ENCODE measurements around the gene ZFAND2A.
"Not testable (repeated sequence)": the region's sequence is repeated elsewhere in the genome, so short reads cannot be mapped to it uniquely, and the experiment has no call there.

ZFAND2A gene

DNA sequence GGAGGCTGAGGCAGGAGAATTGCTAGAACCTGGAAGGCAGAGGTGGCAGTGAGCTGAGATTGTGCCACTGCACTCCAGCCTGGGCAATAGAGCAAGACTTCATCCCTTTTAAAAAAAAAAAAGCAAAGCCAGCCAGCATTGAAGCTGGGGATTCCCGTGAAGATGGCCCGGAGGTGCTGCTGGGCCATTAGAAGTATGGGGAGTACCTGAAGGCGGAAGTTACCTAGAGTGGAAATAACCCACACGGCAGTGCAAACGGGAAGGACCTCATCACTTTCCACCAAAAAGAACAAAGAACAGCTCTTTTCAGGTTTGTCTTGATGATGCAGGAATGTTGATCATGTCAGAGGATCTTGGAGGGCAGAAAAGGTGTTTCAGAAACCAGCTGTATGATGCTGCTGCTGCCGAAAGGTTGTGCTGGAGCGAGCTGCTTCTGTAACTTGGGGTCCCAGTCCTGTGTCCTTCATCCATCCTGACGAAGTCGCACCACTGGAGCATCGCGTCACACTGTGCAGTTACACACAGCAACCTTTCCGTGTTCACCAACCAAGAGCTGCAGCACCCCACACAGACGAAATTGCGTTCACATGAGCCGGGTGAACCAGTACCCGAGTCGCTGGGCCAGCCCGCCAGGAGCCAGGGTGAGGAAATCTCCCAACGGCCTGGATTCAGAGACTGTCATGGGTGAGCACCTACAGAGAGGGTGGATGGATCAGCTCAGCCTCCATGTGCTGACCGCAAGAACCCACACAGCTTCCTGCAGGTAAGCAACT, 8.2 kb downstream of the ZFAND2A start:
- no peak for DNase-seq (ENCODE audit: low read depth)

DNA sequence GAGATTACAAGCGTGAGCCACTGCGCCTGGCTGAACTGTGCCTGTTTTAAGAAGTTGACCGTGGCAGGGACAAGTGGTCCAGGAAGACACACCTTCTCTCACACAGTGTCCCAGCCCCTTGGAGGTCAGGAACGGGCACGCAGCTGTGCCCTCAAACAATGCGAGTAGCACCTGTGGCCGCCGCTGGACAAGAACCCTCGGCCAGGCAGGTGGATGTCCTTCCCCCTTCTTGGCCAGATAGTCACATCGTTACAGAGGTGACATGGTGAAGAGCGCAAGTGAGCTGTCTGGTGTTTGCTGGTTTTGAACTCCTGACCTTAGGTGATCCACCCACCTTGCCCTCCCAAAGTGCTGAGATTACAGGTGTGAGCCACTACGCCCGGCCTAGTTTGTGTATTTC, 8.8 kb downstream of the ZFAND2A start:
- DNase-seq (ENCODE audit: low read depth) = no peak

DNA sequence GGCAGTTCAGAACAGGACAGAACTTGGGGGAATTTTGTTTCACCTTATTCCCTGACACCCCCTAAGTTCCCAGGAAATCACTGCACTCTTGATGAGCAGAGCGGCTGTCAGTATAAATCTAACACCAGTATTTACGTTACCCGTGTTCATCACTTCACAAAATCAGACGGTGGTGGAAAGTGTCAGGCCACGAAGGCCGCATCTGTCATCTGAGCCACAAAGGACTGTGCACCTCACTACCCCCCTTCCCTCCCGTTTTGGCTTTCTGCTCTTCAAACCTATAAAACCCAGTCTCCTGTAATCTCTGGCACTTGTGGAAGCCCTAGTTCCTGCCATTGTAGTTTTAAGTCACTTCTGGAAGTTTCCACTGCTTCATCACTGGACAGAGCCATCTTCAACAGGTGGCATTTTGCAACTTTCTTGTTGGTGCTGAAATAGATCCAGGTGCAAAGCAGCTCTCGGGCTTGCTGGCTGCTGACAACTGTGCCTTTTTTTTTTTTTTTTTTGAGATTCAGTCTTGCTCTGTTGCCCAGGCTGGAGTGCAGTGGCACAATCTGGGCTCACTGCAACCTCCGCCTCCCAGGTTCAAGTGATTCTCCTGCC, 9.5 kb downstream of the ZFAND2A start:
- no peak for DNase-seq (ENCODE audit: low read depth)

GRCh38 chr7:1149351-1149794, 10.6 kb downstream of the ZFAND2A start:
- DNase-seq (ENCODE audit: low read depth) = no peak

- DNase-seq (ENCODE audit: low read depth) = not testable (repeated sequence)
Observed at GRCh38 chr7:1147873-1148272, 12.1 kb downstream of the ZFAND2A start.

- no peak for DNase-seq (ENCODE audit: low read depth)
Observed at GRCh38 chr7:1144269-1144771, 15.7 kb downstream of the ZFAND2A start.

DNA sequence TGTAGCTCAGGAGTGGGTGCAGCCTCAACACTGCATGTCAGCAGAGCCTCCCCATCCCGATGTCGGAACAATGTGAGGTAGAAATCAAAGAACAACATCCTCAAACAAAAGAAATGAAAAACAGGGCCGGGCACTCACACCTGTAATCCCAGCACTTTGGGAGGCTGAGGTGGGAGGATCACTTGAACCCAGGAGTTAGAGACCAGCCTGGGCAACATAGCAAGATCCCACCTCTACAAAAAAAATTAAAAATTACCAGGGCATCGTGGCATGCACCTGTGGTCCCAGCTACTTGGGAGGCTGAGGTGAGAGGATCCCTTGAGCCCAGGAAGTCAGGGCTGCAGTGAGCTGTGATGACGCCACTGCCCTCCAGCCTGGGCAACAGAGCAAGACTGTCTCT, 17.0 kb downstream of the ZFAND2A start:
- DNase-seq (ENCODE audit: low read depth) = not testable (repeated sequence)

- no peak for DNase-seq (ENCODE audit: low read depth)
Observed at GRCh38 chr7:1142051-1142635, 17.9 kb downstream of the ZFAND2A start.

DNA sequence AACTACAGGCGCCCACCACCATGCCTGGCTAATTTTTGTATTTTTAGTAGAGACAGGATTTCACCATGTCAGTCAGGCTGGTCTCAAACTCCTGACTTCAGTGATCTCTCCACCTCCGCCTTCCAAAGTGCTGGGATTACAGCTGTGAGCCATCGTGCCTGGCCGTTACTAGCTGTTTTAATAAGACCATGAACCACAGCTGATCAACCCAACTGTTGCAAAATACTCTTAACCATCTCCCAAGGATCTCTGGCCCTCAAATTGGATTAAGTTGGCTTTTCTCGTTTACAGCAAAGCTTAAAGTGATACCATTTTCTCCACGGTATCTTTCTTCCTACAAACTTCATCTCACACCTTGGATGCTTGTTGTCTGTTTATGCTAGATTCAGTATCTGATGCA, 18.3 kb downstream of the ZFAND2A start:
- no peak for DNase-seq (ENCODE audit: low read depth)

DNA sequence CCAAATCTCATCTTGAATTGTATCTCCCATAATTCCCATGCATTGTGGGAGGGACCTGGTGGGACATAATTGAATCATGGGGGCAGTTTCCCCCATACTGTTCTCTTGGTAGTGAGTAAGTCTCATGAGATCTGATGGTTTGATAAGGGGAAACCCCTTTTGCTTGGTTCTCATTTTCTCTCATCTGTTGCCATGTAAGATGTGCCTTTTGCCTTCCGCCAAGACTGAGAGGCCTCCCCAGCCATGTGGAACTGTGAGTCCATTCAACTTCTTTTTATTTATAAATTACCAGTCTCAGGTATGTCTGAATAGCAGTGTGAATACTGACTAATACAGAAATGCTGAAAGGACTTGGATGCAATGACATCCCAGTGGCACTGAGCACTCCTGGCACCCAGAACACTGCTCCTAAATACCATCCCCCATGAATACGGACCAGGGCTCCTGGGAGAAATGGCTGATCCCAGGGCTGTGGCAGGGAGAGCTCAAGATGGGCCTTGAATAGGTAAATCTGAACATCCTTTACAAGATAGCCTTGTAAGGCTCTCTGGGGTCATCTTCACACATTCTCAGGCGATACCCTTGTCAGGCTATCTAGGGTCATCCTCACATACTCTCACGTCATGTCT, 19.4 kb downstream of the ZFAND2A start:
- DNase-seq (ENCODE audit: low read depth) = no peak

DNA sequence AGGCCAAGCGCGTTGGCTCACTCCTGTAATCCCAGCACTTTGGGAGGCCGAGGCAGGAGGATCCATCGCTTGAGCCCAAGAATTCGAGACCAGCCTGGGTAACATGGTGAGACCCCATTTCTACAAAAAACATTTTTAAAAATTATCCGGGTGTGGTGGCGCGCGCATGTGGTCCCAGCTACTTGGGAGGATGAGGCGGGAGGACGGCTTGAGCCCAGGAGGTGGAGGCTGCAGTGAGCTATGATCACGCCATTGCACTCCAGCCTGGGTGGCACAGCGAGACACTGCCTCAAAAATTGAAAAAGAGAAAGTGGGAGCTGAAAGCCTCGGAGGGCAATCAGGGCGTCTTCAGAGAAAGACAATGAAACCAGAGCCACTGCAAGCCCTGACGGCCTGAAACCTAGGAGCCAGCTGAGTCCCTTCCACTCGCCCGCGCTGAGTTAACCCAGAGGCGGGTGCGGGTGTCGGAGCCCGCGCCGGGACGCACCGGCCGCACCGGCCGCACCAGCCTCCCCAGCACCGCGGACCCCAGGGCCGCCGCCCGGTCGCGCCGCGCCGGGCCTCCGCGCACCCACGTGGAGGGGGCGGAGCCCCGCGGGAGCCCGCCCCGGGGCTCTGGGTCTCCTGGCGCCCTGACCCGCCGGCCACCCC, 22.4 kb downstream of the ZFAND2A start:
- DNase-seq (ENCODE audit: low read depth) = no peak

GRCh38 chr7:1136841-1137516, 23.0 kb downstream of the ZFAND2A start:
- no peak for DNase-seq (ENCODE audit: low read depth)

- no peak for DNase-seq (ENCODE audit: low read depth)
Observed at GRCh38 chr7:1134951-1135350, 25.0 kb downstream of the ZFAND2A start.

DNA sequence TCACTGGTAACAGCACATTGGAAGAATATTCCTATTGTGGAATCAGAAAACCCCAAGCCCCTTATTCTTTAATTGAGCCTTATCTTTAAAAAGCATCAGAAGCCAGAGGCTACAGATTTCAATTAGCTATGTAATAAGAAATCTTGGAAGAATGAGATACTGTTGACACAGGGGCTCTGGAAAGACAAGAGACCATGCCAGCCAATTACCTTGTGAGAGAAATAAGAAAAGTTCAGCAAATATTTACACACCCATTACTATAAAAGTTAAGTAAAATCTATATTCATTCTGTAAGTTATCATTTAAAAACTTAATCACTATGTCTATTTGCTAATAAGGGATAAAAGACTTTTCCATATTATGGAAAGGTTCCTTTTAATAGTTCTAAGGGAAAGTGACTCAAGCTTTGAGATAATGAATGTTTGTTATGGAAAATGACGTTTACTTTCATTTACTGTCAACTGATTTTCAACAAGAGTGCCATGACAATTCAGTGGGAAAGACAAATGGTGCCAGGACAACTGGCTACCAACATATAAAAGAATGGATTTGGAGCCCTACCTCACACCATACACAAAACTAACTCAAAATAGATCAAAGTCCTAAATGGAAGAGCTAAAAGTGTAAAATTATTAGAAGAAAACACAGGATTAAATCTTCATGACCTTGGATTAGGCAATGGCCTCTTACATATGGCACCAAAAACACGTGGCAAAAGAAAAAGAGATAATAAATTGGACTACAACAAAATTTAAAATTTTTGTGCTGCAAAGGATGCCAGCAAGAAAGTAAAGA, 28.3 kb downstream of the ZFAND2A start:
- no peak for DNase-seq (ENCODE audit: low read depth)

DNA sequence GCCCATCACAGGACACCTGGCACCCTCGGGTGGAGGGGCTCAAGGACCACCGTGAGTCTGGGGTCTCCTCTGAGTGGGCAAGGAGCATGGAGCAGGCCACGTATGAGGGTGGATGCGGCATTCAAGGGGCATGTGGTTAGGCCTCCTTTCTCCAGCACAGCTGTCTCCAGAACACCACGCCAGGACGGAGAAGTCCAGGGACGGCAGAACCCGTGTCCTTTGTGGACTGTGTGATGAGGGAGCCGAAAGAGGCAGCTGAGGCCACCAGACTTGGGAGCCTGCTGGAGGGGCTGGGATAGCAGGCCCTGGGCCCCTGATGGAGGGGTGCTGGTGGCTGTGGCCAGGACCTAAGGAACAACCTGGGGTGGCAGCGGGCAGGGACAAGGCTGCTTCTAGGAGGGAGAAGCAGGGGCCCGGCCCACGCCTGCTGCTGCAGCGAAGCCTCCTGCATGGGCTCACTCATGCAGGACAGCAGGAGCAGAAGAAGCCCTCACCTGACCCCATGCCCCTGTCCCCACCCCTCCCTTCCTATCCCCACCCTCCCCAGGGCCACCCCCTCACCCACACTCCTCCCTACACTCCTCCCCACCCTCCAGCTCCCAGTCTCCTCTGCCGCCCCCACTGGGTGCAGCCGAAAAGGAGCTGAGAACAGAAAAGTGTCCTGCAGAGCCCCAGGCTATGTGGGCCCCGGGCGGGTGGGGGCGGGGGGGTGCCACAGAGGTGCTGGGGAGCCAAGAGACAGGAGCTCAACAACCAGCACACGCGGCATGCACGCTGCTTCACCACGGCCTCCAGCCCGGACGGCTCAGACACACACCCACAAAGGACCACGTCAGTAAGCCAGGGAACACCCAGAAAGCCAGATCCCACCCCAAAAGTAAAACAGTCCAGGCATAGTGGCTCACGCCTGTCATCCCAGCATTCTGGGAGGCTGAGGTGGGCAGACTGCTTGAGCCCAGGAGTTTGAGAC, 29.7 kb downstream of the ZFAND2A start:
- no peak for DNase-seq (ENCODE audit: low read depth)

DNA sequence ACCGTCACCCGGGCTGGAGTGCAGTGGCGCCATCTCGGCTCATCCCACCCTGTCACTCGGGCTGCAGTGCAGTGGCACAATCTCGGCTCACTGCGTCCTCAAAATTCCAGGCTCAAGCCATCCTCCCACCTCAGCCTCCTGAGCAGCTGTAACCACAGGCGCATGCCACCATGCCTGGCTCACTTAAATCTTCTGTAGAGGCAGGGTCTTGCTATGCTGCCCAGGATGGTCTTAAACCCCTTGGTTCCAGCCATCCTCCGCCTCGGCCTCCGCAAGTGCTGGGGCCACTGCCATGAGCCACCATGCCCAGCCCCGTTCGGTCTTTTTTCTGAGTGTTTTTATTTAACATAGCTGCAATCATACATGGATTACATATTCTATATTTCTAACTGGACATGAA, 30.6 kb downstream of the ZFAND2A start:
- no peak for DNase-seq (ENCODE audit: low read depth)

GRCh38 chr7:1127001-1127400, 33.0 kb downstream of the ZFAND2A start:
- no peak for DNase-seq (ENCODE audit: low read depth)

DNA sequence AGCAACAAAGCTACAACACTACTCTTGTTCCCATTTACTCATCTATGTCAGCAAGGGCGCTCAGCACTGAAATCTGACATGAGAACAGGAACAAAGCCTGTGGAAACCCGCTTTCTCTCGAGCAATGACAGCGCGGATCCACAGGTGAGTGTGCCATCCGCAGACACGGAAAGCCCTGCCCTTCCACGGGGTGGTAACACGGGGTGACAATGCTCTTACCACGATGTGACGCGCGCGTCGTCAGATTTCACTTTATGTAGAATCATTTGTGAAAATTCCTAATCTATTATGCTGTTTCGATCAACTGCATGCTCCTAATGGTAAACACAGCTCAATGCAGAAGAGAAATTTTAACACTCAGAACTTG, 34.4 kb downstream of the ZFAND2A start:
- DNase-seq (ENCODE audit: low read depth) = no peak

- DNase-seq (ENCODE audit: low read depth) = no peak
Observed at GRCh38 chr7:1124816-1125602, 35.0 kb downstream of the ZFAND2A start.

Measured in stimulated activated CD8-positive, alpha-beta memory T cell treated with anti-CD3 and anti-CD28 coated beads, Interleukin-15, amount 100 ng/mL, for 24 hours (primary cell).